Thyroid gland (tissue), 4 donors: ENCODE data around the gene C12orf56. TPM values are rescaled to one million over a fixed set of nuclear protein-coding genes. Genes with fewer than 3 reads are reported as not detected.
"Not testable (repeated sequence)": the region's sequence is repeated elsewhere in the genome, so short reads cannot be mapped to it uniquely, and the experiment has no call there.

Experiments
- DNase-seq, 2 donors: peaks; one replicate each; pipeline ENCODE4 v3.0.0-alpha.2; 2019
- H3K27ac ChIP-seq, 3 donors: fragments of 200-600 bp; sonication (generic); 1 replicate in 2 of 3; 2 replicates in 1 of 3; pipeline ENCODE4 v1.5.1; 2016 to 2019; ENCODE audit warnings: mild to moderate bottlenecking in 1 of 3, moderate library complexity in 1 of 3
- H3K27me3 ChIP-seq: fragments of 200-600 bp; sonication (generic); one replicate; pipeline ENCODE4 v1.5.1; 2019
- H3K36me3 ChIP-seq, 2 donors: fragments of 200-600 bp; sonication (generic); one replicate each; pipeline ENCODE4 v1.5.1; 2016 to 2019
- H3K4me1 ChIP-seq, 2 donors: fragments of 200-600 bp; sonication (generic); one replicate each; pipeline ENCODE4 v1.5.1; 2017 to 2019
- H3K4me3 ChIP-seq, 3 donors: fragments of 200-600 bp; sonication (generic); replicated peaks in 1 of 3; 1 replicate in 2 of 3; 2 replicates in 1 of 3; pipeline ENCODE4 v1.5.1; 2016; ENCODE audit warnings: mild to moderate bottlenecking in 1 of 3
- H3K9me3 ChIP-seq: fragments of 200-600 bp; sonication (generic); one replicate; pipeline ENCODE4 v1.5.1; 2017
- POLR2A ChIP-seq, 2 donors: fragments of 450-650 bp; IDR thresholded peaks; one replicate each; pipeline ENCODE4 v1.6.1; 2017; ENCODE audit warnings: antibody characterized with exemption in 2 of 2, mild to moderate bottlenecking in 2 of 2, moderate library complexity in 1 of 2
- WGBS, 2 donors: methylation state at CpG; one replicate each; pipeline ENCODE4 v1.1.5; 2017; 5-methylcytosine and 5-hydroxymethylcytosine counted together
- intact Hi-C: fragments of 100-400 bp; cut with DNase I; formaldehyde crosslinking; loops from one replicate; pipeline ENCODE4 v1.15.1; 2023
- total RNA-seq, 4 donors: library from RNA; depleted of rRNA; stranded (reverse); fragments of >200 nt; gene quantifications; one replicate each; pipeline ENCODE4 v1.2.3, GENCODE V29; 2016
- TF ChIP-seq, protein P1 (sequence below), 6 experiments: fragments of 200-600 bp in 3 of 6; fragments of 450-650 bp in 3 of 6; sonication (generic) in 3 of 6; IDR thresholded peaks; one replicate each; pipeline ENCODE4 v1.5.1; 2016 to 2019; ENCODE audit warnings: antibody characterized with exemption in 6 of 6, mild to moderate bottlenecking in 2 of 6, inconsistent platforms in 1 of 6, moderate library complexity in 1 of 6

The C12orf56 gene
- total RNA-seq, 4 donors from 2014 or later, result not detected

- no peak for TF ChIP-seq POLR2A (IDR thresholded peaks at IDR 0.05)
- TF ChIP-seq, protein P1, sequence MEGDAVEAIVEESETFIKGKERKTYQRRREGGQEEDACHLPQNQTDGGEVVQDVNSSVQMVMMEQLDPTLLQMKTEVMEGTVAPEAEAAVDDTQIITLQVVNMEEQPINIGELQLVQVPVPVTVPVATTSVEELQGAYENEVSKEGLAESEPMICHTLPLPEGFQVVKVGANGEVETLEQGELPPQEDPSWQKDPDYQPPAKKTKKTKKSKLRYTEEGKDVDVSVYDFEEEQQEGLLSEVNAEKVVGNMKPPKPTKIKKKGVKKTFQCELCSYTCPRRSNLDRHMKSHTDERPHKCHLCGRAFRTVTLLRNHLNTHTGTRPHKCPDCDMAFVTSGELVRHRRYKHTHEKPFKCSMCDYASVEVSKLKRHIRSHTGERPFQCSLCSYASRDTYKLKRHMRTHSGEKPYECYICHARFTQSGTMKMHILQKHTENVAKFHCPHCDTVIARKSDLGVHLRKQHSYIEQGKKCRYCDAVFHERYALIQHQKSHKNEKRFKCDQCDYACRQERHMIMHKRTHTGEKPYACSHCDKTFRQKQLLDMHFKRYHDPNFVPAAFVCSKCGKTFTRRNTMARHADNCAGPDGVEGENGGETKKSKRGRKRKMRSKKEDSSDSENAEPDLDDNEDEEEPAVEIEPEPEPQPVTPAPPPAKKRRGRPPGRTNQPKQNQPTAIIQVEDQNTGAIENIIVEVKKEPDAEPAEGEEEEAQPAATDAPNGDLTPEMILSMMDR (IDR thresholded peaks at IDR 0.05), result no peak
- intact Hi-C loops, result no loop called here
- DNase-seq, result no peak
- Histone ChIP-seq H3K9me3 (no peaks in the 10 kb centered on the region), H3K27me3 (no peaks in the 10 kb centered on the region), H3K36me3 (no peaks in the 10 kb centered on the region), H3K4me1 (peaks cover 0 to 4% of the 10 kb centered on the region in 2 donors), H3K4me3 (no peak overlapping the region), H3K27ac (no peak overlapping the region)
- 81 to 84% methylated on average over 3 of the region's 3 CpGs for WGBS, 2 donors
Measured at GRCh38 chr12:64323476-64324225, 66.9 kb downstream of the C12orf56 start.

DNA sequence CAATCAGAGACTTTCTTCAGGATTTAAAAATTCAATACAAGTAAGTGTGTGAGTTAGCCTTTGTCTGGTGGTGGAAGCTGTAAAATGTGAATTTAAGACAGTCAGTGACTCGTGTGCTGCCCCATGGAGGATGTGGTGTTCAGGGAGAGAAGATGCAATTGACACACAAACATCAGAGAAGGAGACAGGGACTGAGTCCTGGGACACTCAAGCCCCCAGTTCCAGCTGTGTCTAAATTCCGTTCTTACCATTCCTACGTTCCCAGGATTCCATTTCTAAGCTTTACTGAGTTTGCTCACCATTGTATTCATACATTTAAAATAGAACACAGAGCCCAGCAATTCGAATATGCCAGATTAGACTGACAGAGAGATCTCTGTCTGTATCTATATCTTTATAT is 67.6 kb downstream of the C12orf56 start:
- Histone ChIP-seq H3K4me3 (no peak overlapping the region), H3K9me3 (no peaks in the 10 kb centered on the region), H3K27ac (no peak overlapping the region), H3K36me3 (no peaks in the 10 kb centered on the region), H3K27me3 (no peaks in the 10 kb centered on the region), H3K4me1 (peaks cover 0 to 7% of the 10 kb centered on the region in 2 donors)
- TF ChIP-seq, protein P1 (IDR thresholded peaks at IDR 0.05), result no peak
- WGBS, 2 donors, result 65 to 87% methylated on average over 4 of the region's 4 CpGs
- intact Hi-C loops, result no loop called here
- no peak for DNase-seq

- no peak for DNase-seq
- TF ChIP-seq POLR2A (IDR thresholded peaks at IDR 0.05), result no peak
- TF ChIP-seq, protein P1 (IDR thresholded peaks at IDR 0.05), result no peak
- Histone ChIP-seq H3K27me3 (no peaks in the 10 kb centered on the region), H3K36me3 (no peaks in the 10 kb centered on the region), H3K4me1 (peaks cover 0 to 7% of the 10 kb centered on the region in 2 donors), H3K4me3 (no peak overlapping the region), H3K9me3 (no peaks in the 10 kb centered on the region), H3K27ac (no peak overlapping the region)
- intact Hi-C loops, result no loop called here
- 29 to 50% methylated on average over 1 of the region's 1 CpG for WGBS, 2 donors
Measured at GRCh38 chr12:64320611-64321010, 69.9 kb downstream of the C12orf56 start.

DNA sequence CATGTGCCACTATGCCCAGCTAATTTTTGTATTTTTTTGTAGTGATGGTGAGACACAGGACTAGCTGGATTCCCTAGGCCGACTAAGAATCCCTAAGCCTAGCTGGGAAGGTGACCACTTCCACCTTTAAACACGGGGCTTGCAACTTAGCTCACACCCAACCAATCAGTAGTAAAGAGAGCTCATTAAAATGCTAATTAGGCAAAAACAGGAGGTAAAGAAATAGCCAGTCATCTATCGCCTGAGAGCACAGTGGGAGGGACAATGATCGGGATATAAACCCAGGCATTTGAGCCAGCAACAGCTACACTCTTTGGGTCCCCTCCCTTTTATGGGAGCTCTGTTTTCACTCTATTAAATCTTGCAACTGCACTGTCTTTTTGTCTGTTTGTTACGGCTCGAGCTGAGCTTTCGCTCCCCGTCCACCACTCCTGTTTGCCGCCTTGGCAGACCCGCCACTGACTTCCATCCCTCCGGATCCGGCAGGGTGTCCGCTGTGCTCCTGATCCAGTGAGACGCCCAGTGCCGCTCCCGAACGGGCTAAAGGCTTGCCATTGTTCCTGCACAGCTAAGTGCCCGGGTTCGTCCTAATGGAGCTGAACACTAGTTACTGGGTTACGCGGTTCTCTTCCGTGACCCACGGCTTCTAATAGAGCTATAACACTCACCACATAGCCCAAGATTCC is 70.9 kb downstream of the C12orf56 start:
- 86 to 92% methylated on average over 23 of the region's 23 CpGs for WGBS, 2 donors
- H3K9me3 ChIP-seq, H3K4me3 ChIP-seq, H3K36me3 ChIP-seq, H3K27ac ChIP-seq, H3K4me1 ChIP-seq, H3K27me3 ChIP-seq, intact Hi-C loops, DNase-seq: not testable (repeated sequence)

- Histone ChIP-seq H3K9me3 (no peaks in the 10 kb centered on the region), H3K27ac (peak overlapping the region; percentile 21 to 62 (median 41)), H3K27me3 (no peaks in the 10 kb centered on the region), H3K36me3 (no peaks in the 10 kb centered on the region), H3K4me3 (no peak overlapping the region), H3K4me1 (peaks cover 0 to 7% of the 10 kb centered on the region in 2 donors)
- TF ChIP-seq, protein P1 (IDR thresholded peaks at IDR 0.05), result peak in 2 of 6 experiments; percentile 4 to 25
- no peak for TF ChIP-seq POLR2A (IDR thresholded peaks at IDR 0.05)
- DNase-seq, result peak; percentile 43 to 65
- whole genome bisulfite sequencing, 2 donors, result 15 to 22% methylated on average over 3 of the region's 3 CpGs
- intact Hi-C loops, result no loop called here
Measured at GRCh38 chr12:64318605-64319004, 72.0 kb downstream of the C12orf56 start.
